WTC11 (cell line): ENCODE results near the gene C5AR1. TPM values are rescaled to one million over a fixed set of nuclear protein-coding genes. Genes with fewer than 3 reads are reported as not detected.
"Not testable (repeated sequence)": the region's sequence is repeated elsewhere in the genome, so short reads cannot be mapped to it uniquely, and the experiment has no call there.

Experiments
- ATAC-seq: fragments of 200-7000 bp; cut with Tn5 transposase; 2 replicates; pipeline ENCODE4 v1.10.0; 2021; ENCODE audit warnings: mild to moderate bottlenecking, moderate library complexity
- CTCF ChIA-PET: fragments of 300-600 bp; sonication (Branson Sonifier 250); formaldehyde crosslinking; loops from one replicate; lab custom pipeline; 2021; ENCODE audit warnings: antibody characterized with exemption; lab: Charles Lee
- POLR2A ChIA-PET: fragments of 350-600 bp; sonication (Branson Sonifier 250); formaldehyde crosslinking; loops from one replicate; lab custom pipeline; 2021; ENCODE audit warnings: antibody characterized with exemption; lab: Charles Lee
- DNase-seq: peaks from one replicate; pipeline ENCODE4 v3.0.0; 2021; ENCODE audit warnings: low spot score
- H3K27ac Mint-ChIP-seq: 2 replicates; pipeline ENCODE4 v1.8.0; 2021; ENCODE audit warnings: mixed read lengths
- H3K27me3 Mint-ChIP-seq: 2 replicates; pipeline ENCODE4 v1.8.0; 2021; ENCODE audit warnings: low read depth, mild to moderate bottlenecking, moderate library complexity, mixed read lengths
- H3K36me3 Mint-ChIP-seq: 2 replicates; pipeline ENCODE4 v1.8.0; 2021; ENCODE audit warnings: mixed read lengths
- H3K4me1 Mint-ChIP-seq: 2 replicates; pipeline ENCODE4 v1.8.0; 2022; ENCODE audit warnings: mixed read lengths
- H3K4me3 Mint-ChIP-seq: 2 replicates; pipeline ENCODE4 v1.8.0; 2021; ENCODE audit warnings: mild to moderate bottlenecking, moderate library complexity, mixed read lengths
- H3K9me3 Mint-ChIP-seq: 2 replicates; pipeline ENCODE4 v1.8.0; 2021; ENCODE audit warnings: mixed read lengths
- FOXK1 ChIP-seq: sonication (generic); formaldehyde crosslinking; IDR thresholded peaks from 2 replicates; pipeline ENCODE4 v1.8.0; 2022; ENCODE audit warnings: mild to moderate bottlenecking, moderate library complexity, missing genetic modification reagents
- GRHL2 ChIP-seq: fragments of 250-450 bp; sonication (Bioruptor Pico); IDR thresholded peaks from 2 replicates; pipeline ENCODE4 v1.8.0; 2022; ENCODE audit warnings: mild to moderate bottlenecking, moderate library complexity; ENCODE audit not compliant: insufficient replicate concordance, severe bottlenecking
- GTF2I ChIP-seq: fragments of 250-450 bp; sonication (Bioruptor Pico); conservative IDR thresholded peaks from 2 replicates; pipeline ENCODE4 v1.4.0; 2021; ENCODE audit warnings: mild to moderate bottlenecking
- HMGXB4 ChIP-seq: sonication (generic); formaldehyde crosslinking; IDR thresholded peaks from 2 replicates; pipeline ENCODE4 v1.8.1; 2023; ENCODE audit warnings: mild to moderate bottlenecking, moderate library complexity, missing genetic modification reagents
- IRF2 ChIP-seq: sonication (generic); formaldehyde crosslinking; IDR thresholded peaks from 2 replicates; pipeline ENCODE4 v1.8.0; 2022; ENCODE audit warnings: low read depth, missing genetic modification reagents, borderline replicate concordance
- JAZF1 ChIP-seq: fragments of 250-450 bp; sonication (Bioruptor Pico); IDR thresholded peaks from 2 replicates; pipeline ENCODE4 v1.9.0; 2021; ENCODE audit warnings: moderate library complexity, mild to moderate bottlenecking, inconsistent platforms
- MAX ChIP-seq: sonication (generic); formaldehyde crosslinking; IDR thresholded peaks from 2 replicates; pipeline ENCODE4 v1.8.0; 2022; ENCODE audit warnings: mild to moderate bottlenecking, missing genetic modification reagents
- OVOL2 ChIP-seq: fragments of 250-450 bp; sonication (Bioruptor Pico); IDR thresholded peaks from 2 replicates; pipeline ENCODE4 v1.9.0; 2021; ENCODE audit warnings: mild to moderate bottlenecking, borderline replicate concordance
- PRDM15 ChIP-seq: sonication (generic); formaldehyde crosslinking; IDR thresholded peaks from 2 replicates; pipeline ENCODE4 v1.8.0; 2022; ENCODE audit warnings: missing genetic modification reagents
- RELA ChIP-seq: sonication (generic); formaldehyde crosslinking; IDR thresholded peaks from 2 replicates; pipeline ENCODE4 v1.8.1; 2022; ENCODE audit warnings: missing genetic modification reagents, mild to moderate bottlenecking, borderline replicate concordance
- USF2 ChIP-seq: sonication (generic); formaldehyde crosslinking; IDR thresholded peaks from 2 replicates; pipeline ENCODE4 v1.8.1; 2023; ENCODE audit warnings: mild to moderate bottlenecking, missing genetic modification reagents, moderate library complexity
- ZNF121 ChIP-seq: sonication (generic); formaldehyde crosslinking; IDR thresholded peaks from 2 replicates; pipeline ENCODE4 v1.8.0; 2023; ENCODE audit warnings: missing genetic modification reagents
- ZNF219 ChIP-seq: sonication (generic); formaldehyde crosslinking; IDR thresholded peaks from 2 replicates; pipeline ENCODE4 v1.8.0; 2023; ENCODE audit warnings: missing genetic modification reagents, mild to moderate bottlenecking, borderline replicate concordance
- ZNF532 ChIP-seq: fragments of 250-450 bp; sonication (Bioruptor Pico); IDR thresholded peaks from 2 replicates; pipeline ENCODE4 v1.9.0; 2021; ENCODE audit warnings: mild to moderate bottlenecking, borderline replicate concordance
- ZSCAN18 ChIP-seq: fragments of 250-450 bp; sonication (Bioruptor Pico); IDR thresholded peaks from 2 replicates; pipeline ENCODE4 v2.1.2; 2022; ENCODE audit warnings: mild to moderate bottlenecking, moderate library complexity
- total RNA-seq: library from RNA; stranded (reverse); gene quantifications from 3 replicates; pipeline ENCODE4 v1.2.3, GENCODE V29; 2021

The C5AR1 gene
- total RNA-seq, 1 experiment from 2014 or later, result 0.28 TPM

- TF ChIP-seq MAX (CRISPR knock-in tag) (no peak), ZNF532 (no peak), ZNF219 (CRISPR knock-in tag) (no peak), RELA (CRISPR knock-in tag) (no peak), HMGXB4 (CRISPR knock-in tag) (no peak), GTF2I (CRISPR knock-in tag) (no peak), OVOL2 (CRISPR knock-in tag) (no peak), ZSCAN18 (CRISPR knock-in tag) (no peak), FOXK1 (no peak), IRF2 (CRISPR knock-in tag) (no peak), USF2 (CRISPR knock-in tag) (no peak)
- TF ChIP-seq, all 79 proteins: peak for 0
Measured at GRCh38 chr19:47341734-47342133, 32.1 kb downstream of the C5AR1 start (continued).

- H3K4me1 Mint-ChIP-seq, result no peaks in the 10 kb centered on the region
- no peak for DNase-seq
- no peak for ATAC-seq
- ChIA-PET POLR2A (no interaction called here), CTCF (interaction anchor here (1.1 kb wide), 1 partner anchor 34 kb away, joined by 3 read pairs; the partner anchor contains the start of gene C5AR1)
- peaks cover 14% of the 10 kb centered on the region for H3K27me3 Mint-ChIP-seq
- H3K4me3 Mint-ChIP-seq, result no peak overlapping the region
- no peak for TF ChIP-seq JAZF1 (CRISPR knock-in tag)
- TF ChIP-seq ZNF121 (CRISPR knock-in tag), result peak; percentile 34; the same call in 1 of the 2 replicates
- TF ChIP-seq GRHL2 (CRISPR knock-in tag), result no peak
- TF ChIP-seq, all 79 proteins: peak for 1
- Mint-ChIP-seq H3K9me3 (0 out of 2 replicates have a peak, but pooled peaks cover 4% of the 10 kb centered on the region), H3K36me3 (no peaks in the 10 kb centered on the region), H3K27ac (no peak overlapping the region)
Measured at GRCh38 chr19:47343194-47343802, 33.6 kb downstream of the C5AR1 start.

- peaks cover 7% of the 10 kb centered on the region for H3K4me1 Mint-ChIP-seq
- no peak overlapping the region for H3K27ac Mint-ChIP-seq
- H3K4me3 Mint-ChIP-seq, result no peak overlapping the region
- ChIA-PET POLR2A (no interaction called here), CTCF (interaction anchor here (0.6 to 0.9 kb wide), 3 partner anchors 41 to 48 kb away, joined by 3 read pairs; no protein-coding TSS in a partner anchor)
- TF ChIP-seq GTF2I (CRISPR knock-in tag) (no peak), PRDM15 (CRISPR knock-in tag) (no peak)
- 0 out of 2 replicates have a peak, but pooled peaks cover 7% of the 10 kb centered on the region for H3K9me3 Mint-ChIP-seq
- H3K27me3 Mint-ChIP-seq, result peaks cover 19% of the 10 kb centered on the region
- ATAC-seq (no peak), DNase-seq (no peak)
- peaks cover 2% of the 10 kb centered on the region; the same call in 1 of the 2 replicates for H3K36me3 Mint-ChIP-seq
Measured at GRCh38 chr19:47344425-47344824, 34.8 kb downstream of the C5AR1 start.

GRCh38 chr19:47346024-47346423, 36.4 kb downstream of the C5AR1 start:
- H3K4me3 Mint-ChIP-seq, H3K36me3 Mint-ChIP-seq, CTCF ChIA-PET, DNase-seq, ATAC-seq, H3K27ac Mint-ChIP-seq, POLR2A ChIA-PET, H3K9me3 Mint-ChIP-seq: not testable (repeated sequence)
- peaks cover 19% of the 10 kb centered on the region for H3K27me3 Mint-ChIP-seq
- H3K4me1 Mint-ChIP-seq, result peaks cover 20% of the 10 kb centered on the region
